HEK293T (cell line): ENCODE data around the gene FBXO21.

Experiments used
- CTBP1 ChIP-seq: fragments of 450-650 bp; IDR thresholded peaks from 2 replicates; pipeline ENCODE4 v1.6.1; 2016; ENCODE audit warnings: borderline replicate concordance
- ELF4 ChIP-seq: fragments of 450-650 bp; IDR thresholded peaks from 2 replicates; pipeline ENCODE4 v1.6.1; 2017; ENCODE audit warnings: antibody characterized with exemption
- FOXA1 ChIP-seq: fragments of 450-650 bp; IDR thresholded peaks from 2 replicates; pipeline ENCODE4 v1.6.1; 2016; ENCODE audit warnings: mild to moderate bottlenecking
- FOXK2 ChIP-seq: fragments of 450-650 bp; IDR thresholded peaks from 2 replicates; pipeline ENCODE4 v1.6.1; 2016; ENCODE audit warnings: mild to moderate bottlenecking
- FOXM1 ChIP-seq: fragments of 450-650 bp; IDR thresholded peaks from 2 replicates; pipeline ENCODE4 v1.6.1; 2017; ENCODE audit warnings: mild to moderate bottlenecking, borderline replicate concordance
- HDGF ChIP-seq: fragments of 450-650 bp; IDR thresholded peaks from 2 replicates; pipeline ENCODE4 v1.6.1; 2017; ENCODE audit warnings: antibody characterized with exemption, borderline replicate concordance
- L3MBTL2 ChIP-seq: fragments of 450-650 bp; conservative IDR thresholded peaks from 2 replicates; pipeline ENCODE4 v1.6.1; 2016; ENCODE audit warnings: mild to moderate bottlenecking
- NFRKB ChIP-seq: fragments of 450-650 bp; IDR thresholded peaks from 2 replicates; pipeline ENCODE4 v1.6.1; 2016; ENCODE audit warnings: mild to moderate bottlenecking, moderate library complexity
- PKNOX1 ChIP-seq: fragments of 450-650 bp; IDR thresholded peaks from 2 replicates; pipeline ENCODE4 v1.6.1; 2016
- SP1 ChIP-seq: fragments of 450-650 bp; IDR thresholded peaks from 2 replicates; pipeline ENCODE4 v1.6.1; 2017
- SUZ12 ChIP-seq: fragments of 450-650 bp; IDR thresholded peaks from 2 replicates; pipeline ENCODE4 v1.6.1; 2016; ENCODE audit warnings: mild to moderate bottlenecking
- TARDBP ChIP-seq: fragments of 450-650 bp; IDR thresholded peaks from 2 replicates; pipeline ENCODE4 v1.6.1; 2016
- ZNF384 ChIP-seq: fragments of 450-650 bp; IDR thresholded peaks from 2 replicates; pipeline ENCODE4 v1.6.1; 2016

DNA sequence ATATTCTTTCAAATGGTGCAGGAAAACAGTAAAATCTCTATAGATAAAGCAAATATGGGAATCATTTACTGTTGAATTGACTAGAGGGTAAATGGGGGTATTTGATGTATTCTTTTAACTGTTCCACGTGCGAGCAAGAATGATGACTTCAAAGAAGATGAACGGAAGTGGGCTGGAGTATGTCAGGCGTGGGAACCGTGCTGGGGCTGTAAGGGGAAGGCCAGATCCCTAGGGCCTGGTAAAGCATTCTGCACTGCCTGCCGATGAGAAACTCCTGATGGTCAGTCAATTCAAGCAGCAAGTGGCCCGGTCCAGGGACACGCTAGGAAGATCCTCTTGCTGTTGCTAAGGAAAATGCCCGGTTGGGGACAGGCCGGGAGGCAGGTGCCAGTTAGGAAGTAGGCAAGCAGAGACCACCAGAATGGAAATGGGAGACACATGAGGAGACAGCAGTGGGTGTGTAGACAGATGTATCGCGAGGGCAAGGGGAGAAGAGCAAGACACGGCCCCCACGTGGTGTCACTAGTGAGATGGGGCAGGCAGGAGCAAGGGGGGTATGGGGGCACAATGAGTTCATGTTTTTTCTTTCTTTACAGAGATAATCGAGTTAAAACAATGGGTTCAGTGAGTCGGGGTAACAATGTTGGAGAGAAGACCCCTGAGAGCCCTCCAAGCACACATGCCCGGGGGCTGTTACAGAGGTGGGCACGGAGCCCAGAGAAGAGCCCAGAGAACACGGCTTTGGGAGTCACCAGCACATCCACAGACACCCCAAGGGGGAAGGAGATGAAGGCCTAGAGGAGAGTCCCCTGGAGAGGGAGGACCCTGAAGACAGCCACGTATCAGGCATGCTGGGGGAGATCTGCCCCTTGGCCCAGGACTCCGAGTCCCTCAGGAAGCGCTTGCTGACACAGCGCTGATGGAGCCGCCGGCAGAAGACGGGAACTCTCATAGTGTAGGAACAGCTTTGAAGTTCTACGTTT lies 37.2 kb downstream of the FBXO21 start:
- no peak for TF ChIP-seq FOXA1
- no peak for TF ChIP-seq TARDBP
- no peak for TF ChIP-seq ELF4
- TF ChIP-seq SP1, result no peak
- no peak for TF ChIP-seq HDGF
- TF ChIP-seq ZNF384, result no peak
- no peak for TF ChIP-seq FOXK2
- no peak for TF ChIP-seq FOXM1
- TF ChIP-seq CTBP1, result no peak
- TF ChIP-seq L3MBTL2, result no peak
- no peak for TF ChIP-seq SUZ12
- no peak for TF ChIP-seq PKNOX1
- TF ChIP-seq NFRKB, result no peak
